GM19452 (cell line): Measurements from ENCODE around the gene KRT73.
"Not testable (repeated sequence)": the region's sequence is repeated elsewhere in the genome, so short reads cannot be mapped to it uniquely, and the experiment has no call there.

Source experiments
- ATAC-seq: cut with Tn5 transposase; IDR thresholded peaks from one replicate; pipeline ENCODE4 v1.9.1; 2021; ENCODE audit not compliant: unreplicated experiment

KRT73 gene

GRCh38 chr12:52603314-52603713, 15.0 kb downstream of the KRT73 start:
- no peak for ATAC-seq

- no peak for ATAC-seq
Observed at GRCh38 chr12:52602552-52602951, 15.8 kb downstream of the KRT73 start.

GRCh38 chr12:52601671-52602070, 16.7 kb downstream of the KRT73 start:
- ATAC-seq: no peak

- ATAC-seq: no peak
Observed at GRCh38 chr12:52600941-52601481, 17.3 kb downstream of the KRT73 start, which contains the start of gene KRT72. Gene KRT72 (minus strand): TSS chr12:52601463. CDS start chr12:52601452, 11 bp downstream.

- ATAC-seq: no peak
Observed at GRCh38 chr12:52600475-52600874, 17.9 kb downstream of the KRT73 start.

GRCh38 chr12:52600071-52600470, 18.3 kb downstream of the KRT73 start:
- ATAC-seq: no peak

- no peak for ATAC-seq
Observed at GRCh38 chr12:52598966-52599365, 19.4 kb downstream of the KRT73 start.

- ATAC-seq: not testable (repeated sequence)
Observed at GRCh38 chr12:52594237-52594636, 24.1 kb downstream of the KRT73 start.

GRCh38 chr12:52591521-52591920, 26.8 kb downstream of the KRT73 start:
- no peak for ATAC-seq

GRCh38 chr12:52590021-52590420, 28.3 kb downstream of the KRT73 start:
- no peak for ATAC-seq

- no peak for ATAC-seq
Observed at GRCh38 chr12:52587563-52587962, 30.8 kb downstream of the KRT73 start.

GRCh38 chr12:52585946-52586345, 32.4 kb downstream of the KRT73 start:
- no peak for ATAC-seq

- ATAC-seq: no peak
Observed at GRCh38 chr12:52585066-52585465, 33.3 kb downstream of the KRT73 start.

GRCh38 chr12:52584156-52584682, 34.1 kb downstream of the KRT73 start:
- ATAC-seq: no peak

GRCh38 chr12:52582971-52583456, 35.3 kb downstream of the KRT73 start:
- ATAC-seq: no peak

- ATAC-seq: no peak
Observed at GRCh38 chr12:52582486-52582885, 35.9 kb downstream of the KRT73 start.

- no peak for ATAC-seq
Observed at GRCh38 chr12:52581481-52581880, 36.9 kb downstream of the KRT73 start.

GRCh38 chr12:52581066-52581465, 37.3 kb downstream of the KRT73 start:
- no peak for ATAC-seq

GRCh38 chr12:52580496-52580895, 37.9 kb downstream of the KRT73 start:
- no peak for ATAC-seq

GRCh38 chr12:52579468-52580465, 38.6 kb downstream of the KRT73 start:
- ATAC-seq: no peak

- no peak for ATAC-seq
Observed at GRCh38 chr12:52578469-52578868, 39.9 kb downstream of the KRT73 start.

- no peak for ATAC-seq
Observed at GRCh38 chr12:52577316-52577715, 41.0 kb downstream of the KRT73 start.
